Inflammatory macrophage (primary cell): Measurements from ENCODE around the gene NDUFB3.
A peak's percentile ranks its signal among the peaks of the same experiment; 100 is the strongest.
"Not testable (repeated sequence)": the region's sequence is repeated elsewhere in the genome, so short reads cannot be mapped to it uniquely, and the experiment has no call there.

ENCODE experiments used
- DNase-seq, 2 donors: peaks; one replicate each; pipeline ENCODE4 v3.0.0-alpha.2; 2020 to 2022
- total RNA-seq, 18 experiments: gene quantifications; one replicate each; lab custom pipeline; 2026; ENCODE audit warnings: mixed read lengths in 6 of 18, inconsistent platforms in 2 of 18; lab: John Stamatoyannopoulos, UW

NDUFB3 gene
- total RNA-seq: 42.1 to 94.9 (median 64.0) reads per million in 18 experiments

DNA sequence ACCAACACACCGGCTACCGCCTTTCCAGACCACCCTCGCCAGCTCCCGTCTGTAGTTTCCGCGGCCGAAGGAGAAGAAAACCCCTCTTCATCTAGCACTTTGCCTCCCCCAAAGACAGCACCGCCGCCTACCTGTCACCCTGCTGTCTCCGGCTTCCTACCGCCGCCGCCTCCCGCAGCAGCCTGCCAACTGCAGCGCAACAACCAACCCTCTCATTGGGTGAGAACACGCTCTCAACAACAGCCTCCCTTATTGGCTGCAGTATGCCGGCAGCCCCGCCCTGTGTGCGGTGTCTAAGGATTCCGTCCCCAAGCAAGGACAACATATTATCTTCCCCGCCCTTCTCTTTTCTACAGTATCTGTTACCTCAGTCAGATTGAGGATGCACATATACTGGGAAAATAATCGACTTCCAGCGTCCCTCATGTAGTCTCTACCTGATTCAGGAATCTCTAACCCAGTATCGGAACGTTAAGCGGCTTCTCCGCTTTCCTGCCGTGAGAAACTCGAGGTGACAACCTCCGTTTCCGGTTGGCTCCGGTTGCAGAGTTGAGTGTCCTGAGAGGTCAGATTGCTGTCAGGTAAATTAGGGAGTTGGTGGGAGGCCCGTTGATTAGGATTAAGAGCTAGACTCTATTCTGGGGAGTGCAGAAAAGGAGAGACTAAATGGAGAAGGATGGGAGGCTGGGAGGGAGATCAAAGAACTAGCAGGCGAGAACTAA lies at the start of gene NDUFB3, which contains the start of gene HYCC2:
Gene NDUFB3, plus strand, starts transcription at position 523 of the 722 bp plus-strand sequence. CDS start 6,882 bp downstream, outside the sequence.
Gene HYCC2, minus strand, starts transcription at position 193 of the 722 bp plus-strand sequence. CDS start 47,662 bp downstream, outside the sequence.
- peak; percentile 95 to 97 for DNase-seq

DNA sequence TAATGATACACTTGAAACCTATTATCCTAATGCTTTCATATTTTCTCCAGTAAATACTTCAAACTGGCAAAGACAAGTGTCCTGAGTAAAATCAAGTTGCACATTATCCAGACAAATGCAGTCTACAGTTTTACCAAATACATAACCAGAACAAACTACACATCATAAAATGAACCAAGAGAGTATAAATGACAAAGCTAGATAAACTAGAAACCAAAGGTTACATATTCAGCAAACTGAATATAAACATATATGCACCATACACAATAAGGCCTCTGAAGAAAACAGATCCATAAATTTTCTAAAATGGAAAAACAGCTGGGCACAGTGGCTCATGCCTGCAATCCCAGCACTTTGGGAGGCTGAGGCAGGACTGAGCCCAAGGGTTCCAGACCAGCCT lies 47.3 kb upstream of the NDUFB3 start:
- no peak for DNase-seq

- DNase-seq: not testable (repeated sequence)
Observed at GRCh38 chr2:201034355-201034754, 37.4 kb upstream of the NDUFB3 start.

DNA sequence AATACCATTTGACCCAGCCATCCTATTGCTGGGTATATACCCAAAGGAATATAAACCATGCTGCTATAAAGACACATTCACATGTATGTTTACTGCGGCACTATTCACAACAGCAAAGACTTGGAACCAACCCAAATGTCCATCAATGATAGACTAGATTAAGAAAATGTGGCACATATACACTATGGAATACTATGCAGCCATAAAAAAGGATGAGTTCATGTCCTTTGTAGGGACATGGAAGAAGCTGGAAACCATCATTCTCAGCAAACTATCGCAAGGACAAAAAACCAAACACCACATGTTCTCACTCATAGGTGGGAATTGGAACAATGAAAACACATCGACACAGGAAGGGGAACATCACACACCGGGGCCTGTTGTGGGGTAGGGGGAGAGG lies 33.4 kb upstream of the NDUFB3 start:
- not testable (repeated sequence) for DNase-seq

GRCh38 chr2:201038855-201039254 lies 32.9 kb upstream of the NDUFB3 start:
- no peak for DNase-seq

- DNase-seq: no peak
Observed at GRCh38 chr2:201040867-201041628, 30.8 kb upstream of the NDUFB3 start.

DNA sequence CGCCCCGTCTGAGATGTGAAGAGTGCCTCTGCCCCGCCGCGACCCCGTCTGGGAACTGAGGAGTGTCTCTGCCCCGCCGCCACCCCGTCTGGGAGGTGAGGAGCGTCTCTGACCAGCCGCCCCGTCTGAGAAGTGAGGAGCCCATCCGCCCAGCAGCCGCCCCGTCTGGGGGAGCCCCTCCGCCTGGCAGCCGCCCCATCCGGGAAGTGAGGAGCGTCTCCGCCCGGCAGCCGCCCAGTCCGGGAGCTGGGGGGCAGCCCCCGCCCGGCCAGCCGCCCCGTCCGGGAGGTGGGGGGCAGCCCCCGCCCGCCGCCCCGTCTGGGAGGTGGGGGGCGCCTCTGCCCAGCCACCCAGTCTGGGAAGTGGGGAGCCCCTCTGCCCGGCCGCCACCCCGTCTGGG lies 29.4 kb upstream of the NDUFB3 start:
- DNase-seq: not testable (repeated sequence)

- DNase-seq: not testable (repeated sequence)
Observed at GRCh38 chr2:201043050-201043449, 28.8 kb upstream of the NDUFB3 start.

- no peak for DNase-seq
Observed at GRCh38 chr2:201046881-201047280, 24.9 kb upstream of the NDUFB3 start.

DNA sequence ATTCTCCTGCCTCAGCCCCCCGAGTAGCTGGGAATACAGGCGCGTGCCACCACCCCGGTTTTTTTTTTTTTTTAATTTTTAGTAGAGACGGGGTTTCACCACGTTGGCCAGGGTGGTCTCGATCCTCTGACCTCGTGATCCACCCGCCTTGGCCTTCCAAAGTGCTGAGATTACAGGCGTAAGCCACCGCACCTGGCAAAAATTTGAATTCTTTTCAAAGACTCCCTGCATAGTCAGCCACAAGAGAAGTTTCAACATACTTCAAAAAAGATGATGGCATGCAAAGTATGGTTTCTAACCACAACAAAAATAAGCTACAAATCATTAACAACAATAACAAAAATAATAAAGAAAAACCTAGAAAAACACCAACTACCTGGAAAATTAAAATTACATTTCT lies 22.3 kb upstream of the NDUFB3 start:
- DNase-seq: no peak

DNA sequence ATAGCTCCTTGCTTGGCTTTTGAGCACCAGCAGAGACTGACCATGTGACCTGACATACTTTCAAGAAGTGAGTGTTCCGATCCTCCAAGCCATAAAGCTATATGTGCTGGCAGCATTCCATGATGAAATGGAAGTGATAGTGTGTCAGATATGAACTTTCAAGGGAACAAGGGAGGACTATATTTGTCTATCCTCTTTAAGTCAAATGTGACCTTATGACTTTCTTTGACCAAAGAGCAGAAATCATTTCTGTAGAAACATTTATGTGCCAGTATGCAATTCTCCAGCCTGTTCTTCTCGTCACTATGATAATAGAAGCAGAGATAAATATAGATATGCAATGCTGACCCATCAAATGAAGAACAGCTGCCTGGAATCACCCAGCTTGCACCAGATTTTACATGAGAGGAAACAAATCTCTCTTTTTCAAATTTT lies 14.7 kb upstream of the NDUFB3 start:
- peak in 1 of 2 donors; percentile 4 for DNase-seq

GRCh38 chr2:201057715-201058248 lies 14.0 kb upstream of the NDUFB3 start:
- DNase-seq: no peak

GRCh38 chr2:201058914-201059313 lies 12.9 kb upstream of the NDUFB3 start:
- DNase-seq: no peak

- DNase-seq: peak in 1 of 2 donors; percentile 11
Observed at GRCh38 chr2:201059961-201060755, 11.6 kb upstream of the NDUFB3 start.

DNA sequence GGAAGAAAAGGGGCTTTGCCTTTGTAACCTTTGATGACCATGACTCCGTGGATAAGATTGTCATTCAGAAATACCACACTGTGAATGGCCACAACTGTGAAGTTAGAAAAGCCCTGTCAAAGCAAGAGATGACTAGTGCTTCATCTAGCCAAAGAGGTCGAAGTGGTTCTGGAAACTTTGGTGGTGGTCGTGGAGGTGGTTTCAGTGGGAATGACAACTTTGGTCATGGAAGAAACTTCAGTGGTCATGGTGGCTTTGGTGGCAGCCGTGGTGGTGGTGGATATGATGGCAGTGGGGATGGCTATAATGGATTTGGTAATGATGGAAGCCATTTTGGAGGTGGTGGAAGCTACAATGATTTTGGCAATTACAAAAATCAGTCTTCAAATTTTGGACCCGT lies 8.3 kb upstream of the NDUFB3 start:
- not testable (repeated sequence) for DNase-seq

DNA sequence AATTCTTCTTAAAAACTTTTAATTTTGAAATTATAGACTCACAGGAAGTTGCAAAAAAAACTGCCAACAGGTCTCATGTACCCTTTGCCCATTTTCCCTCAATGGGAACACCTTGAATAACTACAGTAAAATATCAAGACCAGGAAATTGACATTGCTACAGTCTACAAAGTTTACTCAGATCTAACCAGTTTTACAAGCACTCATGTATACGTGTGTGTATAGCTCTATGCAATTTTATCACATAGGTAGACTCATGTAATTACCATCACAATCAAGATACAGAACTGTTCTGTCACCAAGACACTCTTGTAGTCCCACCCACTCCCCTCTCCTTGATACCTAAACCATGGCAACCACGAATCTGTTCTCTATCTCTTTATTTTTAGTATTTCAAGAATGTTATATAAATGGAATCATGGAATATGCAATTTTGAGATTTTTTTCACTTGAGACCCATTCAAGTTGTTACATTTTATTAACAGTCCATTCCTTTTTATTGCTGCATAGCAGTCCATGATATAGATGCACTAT lies 6.9 kb upstream of the NDUFB3 start:
- DNase-seq: no peak

DNA sequence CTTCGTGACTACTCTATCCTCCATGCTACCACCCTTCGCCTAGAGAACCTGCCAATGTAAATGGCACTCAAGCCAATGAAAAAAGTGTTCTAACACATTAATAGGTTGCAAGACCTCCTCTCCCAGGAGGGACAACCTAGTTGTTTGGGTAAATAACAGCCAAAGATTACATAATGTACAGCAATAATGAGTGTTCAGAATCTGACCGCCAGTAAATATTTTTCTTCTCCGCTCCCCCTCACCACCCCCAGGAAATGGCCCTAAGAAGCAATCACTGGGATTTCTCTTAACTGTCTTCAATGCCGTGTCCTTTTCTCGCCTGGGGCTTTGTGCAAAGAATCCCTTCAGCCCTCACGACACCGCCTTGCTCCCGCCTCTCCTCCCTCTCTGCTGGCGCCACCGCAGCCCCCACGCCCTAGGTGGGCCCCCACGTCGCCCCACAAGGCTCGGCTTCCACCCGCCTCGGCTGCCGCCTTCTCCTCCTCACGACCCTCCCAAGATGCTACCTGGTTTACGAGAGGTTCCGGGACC lies 788 bp upstream of the NDUFB3 start:
- DNase-seq: peak in 1 of 2 donors; percentile 14

DNA sequence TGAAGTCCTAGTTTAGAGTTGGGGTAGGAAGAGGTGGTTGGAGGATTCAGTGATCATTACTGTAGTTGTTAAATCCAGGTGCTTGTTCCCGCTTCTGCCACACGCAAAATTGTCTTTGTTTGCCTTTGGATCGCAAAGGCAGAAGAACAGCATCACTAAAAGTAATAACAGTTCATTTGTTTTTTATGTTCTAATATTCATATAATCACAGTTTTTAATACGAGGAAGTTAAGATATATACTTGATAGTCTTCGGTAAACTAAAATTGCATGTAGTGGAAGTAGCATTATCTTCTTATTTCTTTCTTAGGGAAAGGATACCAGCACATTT lies 365 bp downstream of the NDUFB3 start:
- no peak for DNase-seq

- no peak for DNase-seq
Observed at GRCh38 chr2:201073071-201073470, 1.3 kb downstream of the NDUFB3 start.

GRCh38 chr2:201074996-201075395 lies 3.2 kb downstream of the NDUFB3 start:
- no peak for DNase-seq

DNA sequence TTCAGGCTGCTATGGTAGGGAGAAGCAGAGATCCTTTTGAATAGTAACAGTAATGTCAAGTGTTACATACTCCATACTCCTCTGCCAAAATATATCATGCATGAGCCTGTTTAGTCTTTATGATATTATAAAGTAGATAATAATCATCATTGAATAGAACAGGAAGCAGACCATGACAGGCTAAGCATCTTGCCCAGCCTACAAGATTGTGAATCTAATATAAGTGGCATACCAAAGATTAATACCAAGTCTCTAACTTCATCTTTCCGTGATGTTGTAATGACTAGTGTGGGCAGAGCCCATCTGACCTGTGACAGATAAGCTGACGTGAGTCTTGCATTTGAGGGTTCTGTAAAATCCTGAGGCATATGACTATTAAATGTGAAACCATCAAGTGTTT lies 13.1 kb downstream of the NDUFB3 start:
- DNase-seq: peak; percentile 81 to 87

DNA sequence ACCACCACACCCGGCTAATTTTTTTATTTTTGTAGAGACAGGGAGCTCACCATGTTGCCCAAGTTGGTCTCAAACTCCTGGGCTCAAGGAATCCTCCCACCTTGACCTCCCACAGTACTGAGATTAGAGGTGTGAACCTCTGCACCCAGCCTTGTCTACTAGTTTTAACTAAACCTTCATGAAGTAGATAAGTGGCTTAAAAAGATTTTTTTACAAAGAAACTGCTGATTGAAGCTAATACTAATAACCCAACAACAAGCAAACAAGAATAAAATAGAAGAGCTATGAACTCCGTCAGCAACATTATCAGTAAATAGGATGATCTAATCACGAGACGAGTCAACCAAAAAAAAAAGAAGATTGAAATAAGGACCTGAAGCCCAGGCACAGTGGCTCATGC lies 18.8 kb downstream of the NDUFB3 start:
- DNase-seq: no peak
